ENCODE measurements around the gene IKZF1.

The IKZF1 gene

GRCh38 chr7:50412973-50413372, 108.5 kb downstream of the IKZF1 start:
- Histone ChIP-seq H3K9ac (ENCODE audit: low read depth, low read length, poor library complexity, severe bottlenecking) (no peak overlapping the region), H3K4me1 (ENCODE audit: insufficient read depth, low read length, poor library complexity, severe bottlenecking) (no peaks in the 10 kb centered on the region), H3K9me2 (replicated peaks; ENCODE audit: low read depth, low read length) (no peaks in the 10 kb centered on the region), H3K79me2 (ENCODE audit: insufficient read depth, low read length) (no peaks in the 10 kb centered on the region), H2AFZ (ENCODE audit: low read length) (no peak overlapping the region), H3K27me3 (ENCODE audit: insufficient read depth, low read length, poor library complexity, severe bottlenecking) (no peaks in the 10 kb centered on the region), H3K36me3 (ENCODE audit: insufficient read depth, low read length) (no peaks in the 10 kb centered on the region), H3K9me3 (ENCODE audit: insufficient read depth, low read depth, low read length) (no peaks in the 10 kb centered on the region), H3F3A (ENCODE audit: low read depth) (no peaks in the 10 kb centered on the region), H4K20me1 (ENCODE audit: insufficient read depth, low read length, poor library complexity, severe bottlenecking) (no peaks in the 10 kb centered on the region), H3K4me2 (ENCODE audit: low read depth, low read length, poor library complexity, severe bottlenecking) (no peak overlapping the region), H3K4me3 (ENCODE audit: low read length, poor library complexity, severe bottlenecking) (no peak overlapping the region)
- TF ChIP-seq EZH2phosphoT487 (IDR thresholded peaks at IDR 0.05; ENCODE audit: borderline replicate concordance) (no peak), CTCF (conservative IDR thresholded peaks at IDR 0.05; ENCODE audit: low read length) (no peak)

- H4K20me1 ChIP-seq (ENCODE audit: insufficient read depth, low read length, poor library complexity, severe bottlenecking) = no peaks in the 10 kb centered on the region
- no peaks in the 10 kb centered on the region for H3K4me1 ChIP-seq (ENCODE audit: insufficient read depth, low read length, poor library complexity, severe bottlenecking)
- H3K27me3 ChIP-seq (ENCODE audit: insufficient read depth, low read length, poor library complexity, severe bottlenecking) = no peaks in the 10 kb centered on the region
- H3K4me3 ChIP-seq (ENCODE audit: low read length, poor library complexity, severe bottlenecking) = no peak overlapping the region
- no peak overlapping the region for H3K9ac ChIP-seq (ENCODE audit: low read depth, low read length, poor library complexity, severe bottlenecking)
- no peaks in the 10 kb centered on the region for H3K9me3 ChIP-seq (ENCODE audit: insufficient read depth, low read depth, low read length)
- no peak overlapping the region for H3K4me2 ChIP-seq (ENCODE audit: low read depth, low read length, poor library complexity, severe bottlenecking)
- TF ChIP-seq EZH2phosphoT487 (IDR thresholded peaks at IDR 0.05; ENCODE audit: borderline replicate concordance) = no peak
- no peak for TF ChIP-seq CTCF (conservative IDR thresholded peaks at IDR 0.05; ENCODE audit: low read length)
- H3K9me2 ChIP-seq (replicated peaks; ENCODE audit: low read depth, low read length) = no peaks in the 10 kb centered on the region
- H3F3A ChIP-seq (ENCODE audit: low read depth) = no peaks in the 10 kb centered on the region
- H3K79me2 ChIP-seq (ENCODE audit: insufficient read depth, low read length) = no peaks in the 10 kb centered on the region
- no peak overlapping the region for H2AFZ ChIP-seq (ENCODE audit: low read length)
- no peaks in the 10 kb centered on the region for H3K36me3 ChIP-seq (ENCODE audit: insufficient read depth, low read length)
Measured at GRCh38 chr7:50413561-50413960, 109.0 kb downstream of the IKZF1 start.

DNA sequence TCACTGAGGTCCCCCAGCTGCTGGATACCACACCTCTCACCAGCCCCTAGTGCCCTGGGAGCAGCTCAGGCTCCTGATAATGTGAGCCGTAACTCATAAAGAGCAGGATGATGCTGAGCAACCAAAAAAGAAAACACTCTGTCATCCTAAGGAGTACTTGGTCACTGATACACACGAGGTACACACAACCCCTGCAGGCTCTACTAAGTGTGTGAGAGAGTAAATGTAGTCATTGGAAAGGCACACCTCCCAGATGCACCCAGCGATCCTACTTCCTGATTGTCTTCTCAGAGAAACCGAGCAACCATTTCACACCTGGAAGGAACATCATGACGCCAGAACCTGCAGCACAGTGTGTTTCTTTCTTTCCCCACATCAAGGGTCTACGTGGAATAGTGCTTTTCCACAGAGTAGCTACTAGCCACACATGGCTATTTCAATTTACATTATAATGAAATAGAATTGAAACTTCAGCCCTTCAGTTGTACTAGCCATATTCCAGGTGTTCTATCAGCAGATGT, 111.4 kb downstream of the IKZF1 start:
- H3K4me3 ChIP-seq (ENCODE audit: low read length, poor library complexity, severe bottlenecking) = no peak overlapping the region
- H3K9ac ChIP-seq (ENCODE audit: low read depth, low read length, poor library complexity, severe bottlenecking) = no peak overlapping the region
- no peaks in the 10 kb centered on the region for H3K4me1 ChIP-seq (ENCODE audit: insufficient read depth, low read length, poor library complexity, severe bottlenecking)
- no peaks in the 10 kb centered on the region for H4K20me1 ChIP-seq (ENCODE audit: insufficient read depth, low read length, poor library complexity, severe bottlenecking)
- no peaks in the 10 kb centered on the region for H3K79me2 ChIP-seq (ENCODE audit: insufficient read depth, low read length)
- H3K4me2 ChIP-seq (ENCODE audit: low read depth, low read length, poor library complexity, severe bottlenecking) = no peak overlapping the region
- no peak overlapping the region for H2AFZ ChIP-seq (ENCODE audit: low read length)
- no peaks in the 10 kb centered on the region for H3K9me3 ChIP-seq (ENCODE audit: insufficient read depth, low read depth, low read length)
- no peaks in the 10 kb centered on the region for H3K9me2 ChIP-seq (replicated peaks; ENCODE audit: low read depth, low read length)
- TF ChIP-seq CTCF (conservative IDR thresholded peaks at IDR 0.05; ENCODE audit: low read length) = no peak
- no peak for TF ChIP-seq EZH2phosphoT487 (IDR thresholded peaks at IDR 0.05; ENCODE audit: borderline replicate concordance)
- H3K36me3 ChIP-seq (ENCODE audit: insufficient read depth, low read length) = no peaks in the 10 kb centered on the region
- H3F3A ChIP-seq (ENCODE audit: low read depth) = no peaks in the 10 kb centered on the region
- H3K27me3 ChIP-seq (ENCODE audit: insufficient read depth, low read length, poor library complexity, severe bottlenecking) = no peaks in the 10 kb centered on the region

Measured in Loucy (cell line).